HEK293 (cell line): Measurements from ENCODE around the gene SMIM24.

Experiments used
- AEBP2 ChIP-seq: fragments of 450-650 bp; formaldehyde crosslinking; IDR thresholded peaks from 2 replicates; pipeline ENCODE4 v1.5.1; 2016; ENCODE audit warnings: missing biosample characterization, missing genetic modification characterization, borderline replicate concordance
- BCL11A ChIP-seq: fragments of 450-650 bp; formaldehyde crosslinking; IDR thresholded peaks from 2 replicates; pipeline ENCODE4 v1.5.1; 2016; ENCODE audit warnings: low read depth, missing biosample characterization, missing genetic modification characterization
- HIC1 ChIP-seq: fragments of 450-650 bp; formaldehyde crosslinking; IDR thresholded peaks from 2 replicates; pipeline ENCODE4 v1.5.1; 2016; ENCODE audit warnings: missing biosample characterization, missing genetic modification characterization
- KLF16 ChIP-seq: fragments of 450-650 bp; formaldehyde crosslinking; IDR thresholded peaks from 2 replicates; pipeline ENCODE4 v1.5.1; 2017; ENCODE audit warnings: missing biosample characterization, missing genetic modification characterization
- PRDM10 ChIP-seq: fragments of 450-650 bp; formaldehyde crosslinking; IDR thresholded peaks from 2 replicates; pipeline ENCODE4 v1.5.1; 2016; ENCODE audit warnings: missing biosample characterization, missing genetic modification characterization
- PRDM4 ChIP-seq: fragments of 450-650 bp; formaldehyde crosslinking; IDR thresholded peaks from 2 replicates; pipeline ENCODE4 v1.5.1; 2017; ENCODE audit warnings: missing biosample characterization, missing genetic modification characterization
- RBAK ChIP-seq: fragments of 450-650 bp; formaldehyde crosslinking; IDR thresholded peaks from 2 replicates; pipeline ENCODE4 v1.5.1; 2016; ENCODE audit warnings: missing biosample characterization, missing genetic modification characterization
- SETDB1 ChIP-seq: IDR thresholded peaks from one replicate; pipeline ENCODE4 v1.6.1; 2017; ENCODE audit warnings: mild to moderate bottlenecking, low read length, moderate library complexity, mixed read lengths; ENCODE audit not compliant: insufficient read length
- ZBTB26 ChIP-seq: fragments of 450-650 bp; formaldehyde crosslinking; optimal IDR thresholded peaks from 2 replicates; pipeline ENCODE3; 2016; ENCODE audit warnings: missing biosample characterization, mild to moderate bottlenecking, missing genetic modification characterization
- ZFP41 ChIP-seq: fragments of 450-650 bp; formaldehyde crosslinking; IDR thresholded peaks from 2 replicates; pipeline ENCODE4 v1.5.1; 2016; ENCODE audit warnings: missing biosample characterization, missing genetic modification characterization, borderline replicate concordance
- ZFP69B ChIP-seq: fragments of 450-650 bp; formaldehyde crosslinking; IDR thresholded peaks from 2 replicates; pipeline ENCODE4 v1.5.1; 2016; ENCODE audit warnings: missing biosample characterization, missing genetic modification characterization
- ZNF146 ChIP-seq: fragments of 450-650 bp; formaldehyde crosslinking; IDR thresholded peaks from 2 replicates; pipeline ENCODE4 v1.5.1; 2016; ENCODE audit warnings: missing biosample characterization, missing genetic modification characterization
- ZNF19 ChIP-seq: fragments of 450-650 bp; formaldehyde crosslinking; IDR thresholded peaks from 2 replicates; pipeline ENCODE4; 2016; ENCODE audit warnings: missing biosample characterization, missing genetic modification characterization, low read depth
- ZNF510 ChIP-seq: fragments of 450-650 bp; formaldehyde crosslinking; IDR thresholded peaks from 2 replicates; pipeline ENCODE4 v1.5.1; 2018; ENCODE audit warnings: mild to moderate bottlenecking, missing genetic modification characterization, missing biosample characterization; ENCODE audit not compliant: insufficient replicate concordance
- ZNF580 ChIP-seq: fragments of 450-650 bp; formaldehyde crosslinking; IDR thresholded peaks from 2 replicates; pipeline ENCODE4 v1.5.1; 2016; ENCODE audit warnings: missing biosample characterization, missing genetic modification characterization
- ZNF585B ChIP-seq: fragments of 450-650 bp; formaldehyde crosslinking; IDR thresholded peaks from 2 replicates; pipeline ENCODE4 v1.5.1; 2016; ENCODE audit warnings: missing biosample characterization, missing genetic modification characterization
- ZNF639 ChIP-seq: fragments of 450-650 bp; formaldehyde crosslinking; IDR thresholded peaks from 2 replicates; pipeline ENCODE4 v1.5.1; 2016; ENCODE audit warnings: missing biosample characterization, missing genetic modification characterization
- ZNF645 ChIP-seq: fragments of 450-650 bp; formaldehyde crosslinking; IDR thresholded peaks from 2 replicates; pipeline ENCODE4; 2016; ENCODE audit warnings: missing biosample characterization, missing genetic modification characterization
- ZNF701 ChIP-seq: fragments of 450-650 bp; formaldehyde crosslinking; IDR thresholded peaks from 2 replicates; pipeline ENCODE4 v1.5.1; 2016; ENCODE audit warnings: missing biosample characterization, missing genetic modification characterization

SMIM24 gene

GRCh38 chr19:3450796-3451411 lies 29.4 kb downstream of the SMIM24 start (continued):
- TF ChIP-seq HIC1 (tag by site-specific recombination) (peak; percentile 68; the same call in 1 of the 2 replicates), BCL11A (tag by site-specific recombination) (no peak), ZNF585B (no peak), ZNF580 (tag by site-specific recombination) (no peak), SETDB1 (no peak), ZBTB26 (tag by site-specific recombination) (no peak), ZFP69B (tag by site-specific recombination) (no peak), ZNF146 (tag by site-specific recombination) (peak; percentile 94), ZFP41 (tag by site-specific recombination) (no peak), ZNF639 (peak; percentile 81), ZNF19 (tag by site-specific recombination) (no peak), KLF16 (tag by site-specific recombination) (no peak), RBAK (tag by site-specific recombination) (peak; percentile 95), PRDM10 (no peak), ZNF510 (tag by site-specific recombination) (no peak), ZNF645 (tag by site-specific recombination) (no peak), PRDM4 (tag by site-specific recombination) (no peak), AEBP2 (no peak), ZNF701 (tag by site-specific recombination) (no peak)
